ENCODE results near the gene WDR93. TPM values are rescaled to one million over a fixed set of nuclear protein-coding genes. Genes with fewer than 3 reads are reported as not detected.

Gene WDR93
- total RNA-seq, 2 experiments from 2014 or later: 0.19 TPM; not detected in 1

DNA sequence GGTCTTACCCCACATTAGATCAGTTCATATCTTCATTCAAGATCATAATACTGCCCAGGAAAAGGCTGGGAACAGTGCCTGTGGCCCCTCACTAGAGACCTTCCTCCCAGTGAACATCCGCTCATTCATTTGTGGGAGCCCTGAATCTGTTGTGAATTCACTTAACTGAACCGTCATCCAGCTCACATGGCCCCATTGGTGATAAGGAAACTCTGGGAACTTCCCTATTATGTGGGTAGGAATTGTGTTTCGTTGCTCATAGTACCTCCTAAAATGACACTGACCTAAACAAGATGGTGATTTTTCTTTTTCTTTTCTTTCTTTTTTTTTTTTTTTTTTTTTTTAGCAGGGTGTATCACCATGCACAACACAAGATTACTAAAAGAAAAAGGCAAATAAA, 78.8 kb downstream of the WDR93 start:
- intact Hi-C loops (cut with micrococcal nuclease; ENCODE audit: unreplicated experiment): no loop called here
- CTCF ChIA-PET (ENCODE audit: unreplicated experiment): no interaction called here

DNA sequence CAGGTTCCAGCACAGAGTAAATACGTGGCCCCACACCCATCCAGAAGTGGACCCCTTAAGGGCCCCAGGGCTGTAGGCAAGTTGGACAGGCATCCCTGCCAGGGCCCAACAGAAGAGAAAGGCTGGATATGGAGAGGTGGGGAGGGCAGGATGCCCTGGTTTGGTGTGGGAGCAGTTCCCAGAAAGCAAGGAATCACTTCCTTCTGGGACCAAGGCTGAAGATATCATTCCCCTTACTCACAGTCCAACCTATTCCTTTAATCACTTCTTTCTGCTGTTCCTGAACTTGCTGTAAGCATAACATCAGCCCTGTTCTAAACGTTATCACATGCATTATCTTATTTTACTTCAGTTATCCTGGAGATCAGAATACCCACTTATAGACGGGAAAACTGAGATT, 79.4 kb downstream of the WDR93 start:
- H3K4me1 ChIP-seq (ENCODE audit: insufficient read depth, low read length, poor library complexity, severe bottlenecking): no peaks in the 10 kb centered on the region
- H3K9me3 ChIP-seq (ENCODE audit: low read length): no peaks in the 10 kb centered on the region
- POLR2A ChIA-PET: no interaction called here
- intact Hi-C loops (cut with micrococcal nuclease; ENCODE audit: unreplicated experiment): no loop called here
- no peaks in the 10 kb centered on the region for H3K79me2 ChIP-seq (ENCODE audit: insufficient read depth, low read depth, low read length)
- H3K27ac ChIP-seq (ENCODE audit: low read depth, low read length, poor library complexity, severe bottlenecking): no peak overlapping the region
- H3K36me3 ChIP-seq (ENCODE audit: insufficient read depth, low read length): no peaks in the 10 kb centered on the region
- no peaks in the 10 kb centered on the region for H4K20me1 ChIP-seq (ENCODE audit: insufficient read depth, low read length)
- TF ChIP-seq, protein P1, sequence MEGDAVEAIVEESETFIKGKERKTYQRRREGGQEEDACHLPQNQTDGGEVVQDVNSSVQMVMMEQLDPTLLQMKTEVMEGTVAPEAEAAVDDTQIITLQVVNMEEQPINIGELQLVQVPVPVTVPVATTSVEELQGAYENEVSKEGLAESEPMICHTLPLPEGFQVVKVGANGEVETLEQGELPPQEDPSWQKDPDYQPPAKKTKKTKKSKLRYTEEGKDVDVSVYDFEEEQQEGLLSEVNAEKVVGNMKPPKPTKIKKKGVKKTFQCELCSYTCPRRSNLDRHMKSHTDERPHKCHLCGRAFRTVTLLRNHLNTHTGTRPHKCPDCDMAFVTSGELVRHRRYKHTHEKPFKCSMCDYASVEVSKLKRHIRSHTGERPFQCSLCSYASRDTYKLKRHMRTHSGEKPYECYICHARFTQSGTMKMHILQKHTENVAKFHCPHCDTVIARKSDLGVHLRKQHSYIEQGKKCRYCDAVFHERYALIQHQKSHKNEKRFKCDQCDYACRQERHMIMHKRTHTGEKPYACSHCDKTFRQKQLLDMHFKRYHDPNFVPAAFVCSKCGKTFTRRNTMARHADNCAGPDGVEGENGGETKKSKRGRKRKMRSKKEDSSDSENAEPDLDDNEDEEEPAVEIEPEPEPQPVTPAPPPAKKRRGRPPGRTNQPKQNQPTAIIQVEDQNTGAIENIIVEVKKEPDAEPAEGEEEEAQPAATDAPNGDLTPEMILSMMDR (conservative IDR thresholded peaks at IDR 0.05; ENCODE audit: low read length): no peak
- no peak for TF ChIP-seq EZH2phosphoT487 (IDR thresholded peaks at IDR 0.05; ENCODE audit: borderline replicate concordance, low read depth, low read length)
- H2AFZ ChIP-seq (ENCODE audit: low read length): no peak overlapping the region
- no TSS peak for BruUV-seq (replicated peaks)
- DNase-seq (ENCODE audit: low spot score): no peak
- H3K4me2 ChIP-seq (ENCODE audit: low read length): no peak overlapping the region
- no peak overlapping the region for H3K4me3 ChIP-seq (ENCODE audit: low read depth, low read length, poor library complexity, severe bottlenecking)
- CTCF ChIA-PET (ENCODE audit: unreplicated experiment): no interaction called here
- no peaks in the 10 kb centered on the region for H3K9me2 ChIP-seq (ENCODE audit: insufficient read depth, low read length)

More for the DNA sequence above, 78.8 kb downstream of the WDR93 start:
- no peaks in the 10 kb centered on the region for H3K9me2 ChIP-seq (ENCODE audit: insufficient read depth, low read length)
- no peak overlapping the region for H2AFZ ChIP-seq (ENCODE audit: low read length)
- H4K20me1 ChIP-seq (ENCODE audit: insufficient read depth, low read length): no peaks in the 10 kb centered on the region
- no peaks in the 10 kb centered on the region for H3K36me3 ChIP-seq (ENCODE audit: insufficient read depth, low read length)
- H3K4me3 ChIP-seq (ENCODE audit: low read depth, low read length, poor library complexity, severe bottlenecking): no peak overlapping the region
- H3K4me1 ChIP-seq (ENCODE audit: insufficient read depth, low read length, poor library complexity, severe bottlenecking): no peaks in the 10 kb centered on the region
- TF ChIP-seq, protein P1 (conservative IDR thresholded peaks at IDR 0.05; ENCODE audit: low read length): no peak
- no peak for TF ChIP-seq EZH2phosphoT487 (IDR thresholded peaks at IDR 0.05; ENCODE audit: borderline replicate concordance, low read depth, low read length)
- H3K79me2 ChIP-seq (ENCODE audit: insufficient read depth, low read depth, low read length): no peaks in the 10 kb centered on the region
- no peak overlapping the region for H3K4me2 ChIP-seq (ENCODE audit: low read length)
- no peaks in the 10 kb centered on the region for H3K9me3 ChIP-seq (ENCODE audit: low read length)
- DNase-seq (ENCODE audit: low spot score): no peak
- no peak overlapping the region for H3K27ac ChIP-seq (ENCODE audit: low read depth, low read length, poor library complexity, severe bottlenecking)
- POLR2A ChIA-PET: no interaction called here
- no TSS peak for BruUV-seq (replicated peaks)

DNA sequence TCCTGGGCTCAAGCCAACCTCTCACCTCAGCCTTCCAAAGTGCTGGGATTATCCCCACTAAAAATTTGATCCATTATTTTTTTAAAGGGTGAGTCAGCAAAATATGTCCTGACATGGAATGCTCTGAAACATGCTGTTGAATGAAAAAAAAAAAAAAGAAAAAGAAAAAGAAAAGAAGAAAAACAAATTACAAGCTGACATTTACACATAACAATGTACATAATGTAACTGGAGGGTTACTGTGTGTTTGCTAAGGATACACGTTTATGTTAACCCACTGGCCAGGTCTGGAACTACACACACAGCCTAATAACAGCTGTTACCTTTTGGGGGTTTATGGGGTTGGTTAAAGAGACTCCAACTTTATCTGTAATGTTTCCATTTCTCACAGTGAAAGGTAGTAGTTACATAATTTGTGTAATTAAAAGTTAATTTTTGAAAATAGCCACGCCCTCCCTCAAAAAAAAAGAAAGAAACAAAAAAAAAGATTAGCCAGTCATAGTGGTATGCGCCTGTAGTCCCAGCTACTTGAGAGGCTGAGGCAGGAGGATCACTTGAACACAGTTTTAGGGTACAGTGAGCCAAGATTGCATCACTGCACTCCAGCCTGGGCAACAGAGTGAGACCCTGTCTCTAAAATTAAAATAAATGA, 82.4 kb downstream of the WDR93 start:
- no TSS peak for BruUV-seq (replicated peaks)
- TF ChIP-seq, protein P1 (conservative IDR thresholded peaks at IDR 0.05; ENCODE audit: low read length): peak; percentile 60; the same call in 1 of the 2 replicates
- no peak for TF ChIP-seq EZH2phosphoT487 (IDR thresholded peaks at IDR 0.05; ENCODE audit: borderline replicate concordance, low read depth, low read length)
- Histone ChIP-seq H4K20me1 (ENCODE audit: insufficient read depth, low read length) (no peaks in the 10 kb centered on the region), H3K36me3 (ENCODE audit: insufficient read depth, low read length) (no peaks in the 10 kb centered on the region), H3K4me2 (ENCODE audit: low read length) (no peak overlapping the region), H3K9me2 (ENCODE audit: insufficient read depth, low read length) (no peaks in the 10 kb centered on the region), H3K4me1 (ENCODE audit: insufficient read depth, low read length, poor library complexity, severe bottlenecking) (no peaks in the 10 kb centered on the region), H3K4me3 (ENCODE audit: low read depth, low read length, poor library complexity, severe bottlenecking) (no peak overlapping the region), H2AFZ (ENCODE audit: low read length) (no peak overlapping the region), H3K9me3 (ENCODE audit: low read length) (no peaks in the 10 kb centered on the region), H3K79me2 (ENCODE audit: insufficient read depth, low read depth, low read length) (no peaks in the 10 kb centered on the region), H3K27ac (ENCODE audit: low read depth, low read length, poor library complexity, severe bottlenecking) (no peak overlapping the region)
- ChIA-PET CTCF (ENCODE audit: unreplicated experiment) (no interaction called here), POLR2A (interaction anchor here (0.8 to 1.1 kb wide), 2 partner anchors 12 to 57 kb away, joined by 3 read pairs; no protein-coding TSS in a partner anchor)
- intact Hi-C loops (cut with micrococcal nuclease; ENCODE audit: unreplicated experiment): no loop called here
- DNase-seq (ENCODE audit: low spot score): peak; percentile 43

Measured in OCI-LY7 (cell line).